NCI-H82 treated with DMSO at 0.1 percent for 48 hours (cell line): Measurements from ENCODE around the gene ACSL3.
"Not testable (repeated sequence)": the region's sequence is repeated elsewhere in the genome, so short reads cannot be mapped to it uniquely, and the experiment has no call there.

ENCODE experiments used
- DNase-seq: peaks from one replicate; lab custom pipeline; 2025; ENCODE audit not compliant: unreplicated experiment; lab: John Stamatoyannopoulos, UW

Gene ACSL3

DNA sequence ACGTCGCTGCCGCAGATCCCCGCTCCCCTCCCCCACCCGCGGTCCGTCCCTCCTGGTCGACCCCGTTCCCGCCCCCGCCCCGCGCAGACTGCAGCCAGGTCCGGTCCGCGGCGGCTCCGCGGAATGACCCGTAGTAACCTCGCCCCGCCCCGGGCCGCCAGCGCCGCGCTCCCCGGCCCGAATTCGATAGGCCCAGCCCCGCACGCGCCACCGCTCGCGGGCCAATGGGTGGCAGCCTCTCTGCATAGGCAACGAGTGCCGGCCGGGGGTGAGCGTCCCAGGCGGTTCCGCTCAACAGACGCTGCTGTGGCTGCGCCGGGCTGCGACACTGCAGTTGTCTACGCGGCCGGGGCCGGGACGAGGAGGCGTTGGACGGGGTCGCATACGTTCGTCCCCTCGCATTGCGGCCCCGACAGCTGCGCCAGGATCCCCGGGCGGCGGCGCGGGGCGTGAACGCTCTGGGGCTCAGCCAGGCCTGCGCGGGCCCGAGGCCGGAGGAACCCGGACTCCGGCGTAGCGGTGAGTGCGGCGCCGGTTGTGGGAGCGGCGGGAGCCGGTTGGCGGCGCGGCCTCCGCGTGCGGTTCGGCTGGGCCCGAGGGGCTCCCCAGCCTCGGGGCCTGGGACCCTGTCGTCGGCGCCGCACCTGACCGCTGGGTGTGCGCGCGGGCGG, at the start of gene ACSL3:
TSS of gene ACSL3 (plus strand) at position 297 of the 671 bp plus-strand sequence. CDS start 47,737 bp downstream, outside the sequence.
- DNase-seq = peak; percentile 80

DNA sequence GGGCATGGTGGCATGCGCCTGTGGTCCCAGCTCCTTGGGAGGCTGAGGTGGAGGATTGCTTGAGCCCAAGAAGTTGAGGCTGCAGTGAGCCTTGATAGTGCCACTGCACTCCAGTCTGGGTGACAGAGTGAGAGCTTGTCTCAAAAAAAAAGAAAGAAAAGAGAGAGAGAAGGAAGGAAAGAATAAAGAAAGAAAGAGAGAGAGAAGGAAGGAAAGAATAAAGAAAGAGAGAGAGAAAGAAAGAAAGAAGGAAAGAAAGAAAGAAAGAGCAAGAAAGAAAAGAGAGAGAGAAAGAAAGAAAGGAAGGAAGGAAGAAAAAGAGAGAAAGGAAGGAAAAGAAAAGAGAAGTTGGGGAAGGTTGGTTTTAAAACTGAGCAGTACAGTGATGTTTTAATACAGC, 49.0 kb upstream of the ACSL3 start:
- DNase-seq = no peak

DNA sequence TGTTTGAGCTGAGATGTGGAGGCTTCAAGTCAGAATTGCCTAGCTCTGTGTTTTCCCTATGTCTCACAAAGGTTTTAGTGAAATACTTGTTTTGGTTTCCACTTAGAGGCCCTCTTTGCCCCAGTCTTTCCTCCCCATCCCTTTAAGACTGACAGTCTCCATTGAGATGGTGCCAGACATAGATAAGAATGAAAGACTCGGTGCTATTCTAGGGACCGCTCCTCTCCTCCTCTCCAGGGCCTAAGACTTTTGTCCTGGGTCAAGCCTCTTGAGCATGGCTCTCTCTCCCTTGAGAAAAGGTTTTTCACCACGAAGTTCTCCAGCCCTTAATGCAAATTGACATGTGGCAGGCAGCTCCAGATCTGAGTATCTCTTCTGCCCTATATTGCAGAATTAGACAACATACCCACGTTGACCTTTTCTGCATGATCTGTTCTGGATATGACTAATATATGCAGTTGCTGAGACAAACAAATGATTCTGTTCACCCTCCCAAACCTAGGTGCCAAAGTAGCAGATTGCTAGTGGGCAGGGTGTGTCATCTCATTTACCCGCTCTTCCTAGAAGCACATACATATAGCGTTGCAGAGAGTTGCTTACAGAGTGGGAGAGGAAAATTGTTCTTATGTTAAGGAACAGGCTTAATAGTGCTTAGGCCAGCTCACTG, 47.5 kb upstream of the ACSL3 start:
- DNase-seq = no peak

DNA sequence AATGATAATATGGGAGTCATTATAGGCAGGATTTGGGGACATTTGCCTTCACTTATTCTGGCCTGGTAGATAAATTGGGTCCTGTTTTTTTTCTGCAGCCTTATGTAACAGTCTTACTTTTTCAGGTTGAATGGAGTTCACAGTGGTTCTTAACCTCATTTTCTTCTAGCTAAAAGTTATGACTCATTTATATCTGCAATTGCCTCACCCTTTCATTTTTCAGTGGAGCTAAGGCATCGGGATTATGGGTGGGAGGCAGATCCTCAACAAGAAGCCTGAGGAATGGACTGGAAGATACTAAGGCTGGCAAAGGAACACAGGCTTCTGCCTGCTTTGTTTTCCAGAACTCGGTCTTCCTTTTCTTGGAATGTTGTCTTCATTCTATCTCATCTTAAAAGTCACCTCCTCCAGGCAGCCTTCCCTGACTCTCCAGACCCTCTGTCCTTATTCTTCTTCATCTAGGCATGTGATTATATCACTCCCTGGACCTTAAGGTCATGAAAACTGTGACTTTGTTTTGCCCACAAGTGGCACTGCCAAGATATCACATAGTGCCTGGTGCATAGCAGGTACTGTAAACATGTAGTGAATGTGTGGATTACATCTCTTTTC, 41.0 kb upstream of the ACSL3 start:
- DNase-seq = no peak

DNA sequence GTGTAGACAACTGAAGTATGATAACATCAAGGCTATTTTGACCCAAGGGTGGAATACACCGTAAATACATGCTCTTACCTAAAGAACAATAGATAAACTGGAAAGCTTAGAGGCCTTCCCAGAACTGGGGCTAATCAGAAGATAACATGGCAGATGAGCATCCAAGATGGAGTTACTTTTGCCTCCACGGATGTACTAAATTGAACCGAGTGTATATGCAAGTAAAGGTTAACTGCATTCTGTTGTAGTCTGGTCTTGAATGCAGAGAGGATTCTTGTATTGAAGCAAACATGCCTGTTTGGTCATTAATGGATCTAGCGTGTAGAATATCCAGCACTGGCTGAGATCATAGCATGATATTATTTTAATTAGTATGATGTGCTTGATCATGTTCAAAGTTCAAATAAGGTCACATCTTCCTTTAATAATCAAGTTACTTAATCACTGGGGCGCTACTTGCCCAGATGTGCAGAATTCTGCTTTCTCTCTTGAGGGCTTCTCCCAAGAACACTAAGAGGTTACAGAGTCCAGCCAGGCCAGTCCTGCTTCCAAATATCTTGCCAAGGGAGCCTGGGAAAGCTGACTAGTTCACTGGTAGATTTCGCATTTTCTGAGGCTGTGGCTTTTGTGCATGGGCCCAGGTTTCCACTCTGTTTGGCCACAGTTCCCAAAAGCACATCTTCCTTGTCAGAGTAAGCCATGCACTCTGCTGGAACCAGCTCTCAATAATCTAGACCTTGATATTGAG, 37.5 kb upstream of the ACSL3 start:
- DNase-seq = no peak

DNA sequence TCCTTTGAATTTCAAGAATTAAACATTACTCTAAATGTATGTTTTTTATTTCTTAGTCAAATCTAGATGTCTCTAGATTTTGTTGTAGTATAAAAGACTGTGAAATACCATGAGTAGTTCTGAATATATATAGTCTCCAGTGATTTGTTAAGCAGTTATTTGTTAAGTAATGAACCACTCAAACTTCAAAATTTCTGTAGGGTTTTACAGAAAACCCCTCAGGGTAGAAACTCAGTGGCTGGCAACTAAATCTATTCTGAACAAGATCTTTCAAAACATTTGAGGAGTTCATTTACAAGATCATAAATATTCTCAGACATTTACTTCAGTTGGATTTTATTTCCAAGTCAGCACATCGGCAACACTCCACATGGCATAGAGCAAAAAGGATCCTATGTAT, 35.8 kb upstream of the ACSL3 start:
- no peak for DNase-seq

DNA sequence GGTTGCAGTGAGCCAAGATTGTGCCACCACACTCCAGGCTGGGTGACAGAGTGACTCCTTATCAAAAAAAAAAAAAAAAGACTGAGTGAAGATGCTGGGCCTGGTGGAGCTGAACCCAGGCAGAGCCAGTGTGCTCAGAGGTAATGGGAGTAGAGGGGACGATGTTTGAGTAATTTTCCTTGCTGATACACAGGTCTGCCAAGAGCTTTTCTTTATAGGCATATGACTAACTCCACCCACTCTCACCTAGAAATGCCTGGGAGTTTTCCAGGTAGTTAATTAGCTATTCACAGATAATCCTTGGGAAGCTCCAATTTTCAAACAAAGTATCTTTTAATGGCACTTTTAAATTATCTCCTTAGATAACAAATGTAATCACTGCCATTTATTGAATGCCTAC, 33.4 kb upstream of the ACSL3 start:
- DNase-seq = no peak

DNA sequence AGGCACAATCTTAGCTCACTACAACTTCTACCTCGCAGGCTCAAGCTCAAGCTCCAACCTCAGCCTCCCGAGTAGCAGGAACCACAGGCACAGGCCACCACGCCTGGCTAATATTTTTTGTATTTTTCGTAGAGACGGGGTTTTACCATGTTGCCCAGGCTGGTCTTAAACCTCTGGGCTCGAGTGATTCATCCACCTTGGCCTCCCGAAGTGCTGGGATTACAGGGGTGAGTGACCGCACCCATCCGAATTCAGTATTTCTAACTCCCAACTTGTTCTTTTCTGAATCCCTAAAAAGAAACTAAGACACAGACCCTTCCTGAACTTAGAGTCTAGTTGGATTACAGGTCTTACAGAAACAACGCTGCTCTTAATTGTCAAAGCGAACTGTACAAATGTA, 32.3 kb upstream of the ACSL3 start:
- DNase-seq = no peak

DNA sequence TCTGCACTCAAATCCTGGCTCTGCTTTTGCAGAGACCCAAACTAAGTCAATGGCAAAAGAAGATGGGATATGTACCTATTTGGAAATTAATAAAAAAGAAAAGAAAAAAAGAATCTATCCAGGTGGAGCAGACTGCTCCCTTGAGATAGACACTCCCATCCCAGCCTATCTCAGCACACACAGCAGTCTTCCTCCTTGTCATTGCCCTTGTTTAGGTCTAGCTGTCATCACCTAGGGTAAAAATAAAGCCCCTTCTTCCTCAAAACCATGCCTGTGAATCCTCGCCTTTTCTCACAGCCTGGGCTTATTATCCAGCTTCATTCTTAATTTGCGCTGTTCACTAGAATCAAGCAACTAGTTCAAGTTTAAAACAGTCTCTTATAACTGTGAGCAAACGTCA, 30.7 kb upstream of the ACSL3 start:
- no peak for DNase-seq

DNA sequence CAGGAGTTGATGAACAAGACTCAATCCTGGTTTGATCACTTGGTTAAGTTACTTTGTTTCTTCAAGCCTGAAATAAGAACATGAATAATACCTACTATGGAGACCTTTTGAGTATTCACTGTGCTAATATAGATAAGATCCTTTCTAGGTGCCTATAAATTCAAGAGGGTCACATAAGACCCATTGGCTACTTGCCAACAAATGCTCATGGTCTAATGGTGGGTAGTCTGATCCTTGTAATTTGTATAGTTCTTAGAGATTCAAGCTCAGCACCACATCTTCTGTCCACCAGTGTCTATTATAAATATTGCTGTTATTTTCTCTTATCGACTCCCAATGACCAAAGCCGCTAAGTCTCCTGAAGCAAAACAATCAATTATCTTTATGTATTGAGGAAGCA, 27.4 kb upstream of the ACSL3 start:
- DNase-seq = no peak

DNA sequence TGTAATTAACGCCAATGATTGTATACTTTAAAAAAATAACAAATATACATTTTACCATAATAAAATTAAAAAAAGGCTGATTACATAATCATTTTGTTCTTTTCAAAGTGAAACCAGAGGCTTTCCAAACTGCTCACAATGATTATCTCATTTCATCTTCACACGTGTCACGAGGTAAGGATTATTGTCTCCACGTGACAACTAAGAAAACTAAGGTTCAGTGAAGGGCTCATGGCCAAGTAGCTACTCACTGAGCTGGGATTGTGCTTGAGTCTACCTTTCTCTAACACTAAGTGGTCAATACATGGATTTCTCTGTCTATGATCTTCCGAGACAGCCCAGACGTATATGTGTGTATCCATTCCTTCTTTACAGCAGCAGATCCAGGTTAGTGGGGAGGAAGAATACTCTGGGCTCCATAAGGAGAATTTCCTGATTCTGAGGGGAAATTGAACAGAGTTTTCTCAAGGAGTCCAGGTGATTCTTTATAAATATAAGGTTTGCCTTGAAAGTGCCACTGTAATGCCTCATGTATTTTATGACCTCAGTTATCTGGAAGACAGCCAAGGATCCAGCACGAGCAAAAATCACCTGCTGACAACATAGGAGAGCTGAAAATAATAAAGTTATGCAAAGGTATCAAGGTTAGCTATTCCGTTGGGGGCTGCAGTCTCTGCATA, 25.6 kb upstream of the ACSL3 start:
- DNase-seq = no peak

DNA sequence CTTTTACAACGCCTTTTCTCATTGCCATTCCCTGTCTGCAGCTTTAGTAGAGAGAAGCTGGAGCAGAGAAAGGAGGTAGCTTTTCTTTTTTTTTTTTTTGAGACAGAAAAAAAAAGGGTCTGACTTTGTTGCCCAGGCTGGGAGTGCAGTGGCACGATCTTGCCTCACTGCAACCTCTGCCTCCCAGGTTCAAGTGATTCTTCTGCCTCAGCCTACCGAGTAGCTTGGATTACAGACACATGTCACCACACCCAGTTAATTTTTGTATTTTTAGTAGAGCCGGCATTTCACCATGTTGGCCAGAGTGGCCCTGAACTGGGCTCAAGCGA, 25.0 kb upstream of the ACSL3 start:
- no peak for DNase-seq

DNA sequence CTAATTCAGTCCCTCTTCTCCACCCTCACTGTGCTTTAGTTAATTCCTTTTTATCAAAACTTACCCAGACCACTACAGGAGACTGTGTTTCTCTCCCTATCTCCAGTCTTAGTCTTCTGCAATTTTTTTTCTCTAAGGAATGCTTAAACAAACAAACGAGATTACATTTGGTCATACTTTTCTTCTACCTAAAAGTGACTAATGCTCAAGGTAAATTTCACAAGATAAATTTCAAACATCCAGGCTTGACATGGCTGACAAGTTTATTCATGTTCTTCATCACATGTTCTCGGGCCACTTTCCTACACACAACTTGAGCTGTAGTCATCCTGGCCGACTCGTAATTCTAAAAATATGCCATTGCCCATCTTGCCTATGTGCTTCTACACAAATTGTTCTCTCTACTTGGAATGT, 23.2 kb upstream of the ACSL3 start:
- DNase-seq = no peak

DNA sequence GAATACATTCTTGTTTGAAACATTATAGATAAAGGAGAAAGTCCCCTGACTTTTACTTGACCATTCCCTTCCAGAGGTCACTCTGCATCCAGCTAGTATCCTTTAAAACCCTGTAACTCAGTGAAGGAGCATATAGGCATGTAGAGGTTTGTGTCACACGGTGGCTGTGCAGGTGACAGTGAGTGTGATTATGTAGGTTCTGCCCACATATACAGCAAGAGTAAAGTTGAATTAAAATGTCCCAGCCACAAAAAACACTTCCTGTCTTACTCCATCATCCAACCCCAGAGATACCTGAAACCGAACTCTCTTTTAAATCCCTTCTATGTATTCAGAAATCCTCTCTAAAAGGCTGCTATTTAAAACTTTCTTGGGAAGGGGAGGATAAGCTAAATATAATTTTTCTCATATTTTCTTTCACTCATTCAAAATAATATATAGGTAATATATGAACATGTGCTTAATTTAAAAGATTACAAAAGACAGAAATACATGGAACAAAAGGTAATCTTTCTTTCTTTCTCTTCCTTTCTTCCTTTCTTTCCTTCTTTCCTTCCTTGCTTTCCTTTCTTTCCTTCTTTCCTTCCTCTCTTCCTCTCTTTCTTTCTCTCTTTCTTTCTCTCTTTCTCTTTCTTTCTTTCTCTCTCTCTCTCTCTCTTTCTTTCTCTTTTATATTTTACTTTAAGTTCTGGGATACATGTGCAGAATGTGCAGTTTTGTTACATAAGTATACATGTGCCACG, 20.6 kb upstream of the ACSL3 start:
- no peak for DNase-seq

DNA sequence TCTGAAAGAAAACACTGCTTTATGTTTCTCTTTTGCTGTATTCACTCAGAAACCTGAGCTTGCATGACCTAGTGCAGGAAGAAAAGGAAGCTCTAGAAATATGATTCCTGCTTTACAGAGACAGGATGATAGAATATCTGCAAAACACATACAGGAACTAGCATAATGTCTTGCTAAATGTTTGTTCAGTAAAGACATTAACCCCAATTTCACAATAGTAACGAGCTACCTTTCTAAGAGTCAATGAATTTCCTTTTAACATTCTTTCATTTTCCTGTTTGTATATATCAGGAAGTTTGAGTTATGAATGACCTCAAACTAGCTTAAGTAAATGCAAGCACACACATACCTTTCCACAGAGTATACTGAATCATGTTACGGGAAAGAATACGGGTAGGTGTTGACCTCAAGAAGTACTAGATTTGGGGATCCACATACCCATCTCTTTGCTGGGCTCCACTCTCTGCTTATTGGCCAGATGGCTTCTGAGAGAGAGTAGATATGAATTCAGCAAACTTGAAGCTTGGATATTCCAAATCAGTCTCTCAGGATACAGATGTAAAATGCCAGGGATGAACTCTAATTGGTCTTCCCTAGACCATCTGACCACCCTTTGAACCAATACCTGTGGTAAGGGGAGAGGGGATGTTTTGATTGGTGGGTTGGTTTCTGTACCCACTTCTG, 18.2 kb upstream of the ACSL3 start:
- no peak for DNase-seq

DNA sequence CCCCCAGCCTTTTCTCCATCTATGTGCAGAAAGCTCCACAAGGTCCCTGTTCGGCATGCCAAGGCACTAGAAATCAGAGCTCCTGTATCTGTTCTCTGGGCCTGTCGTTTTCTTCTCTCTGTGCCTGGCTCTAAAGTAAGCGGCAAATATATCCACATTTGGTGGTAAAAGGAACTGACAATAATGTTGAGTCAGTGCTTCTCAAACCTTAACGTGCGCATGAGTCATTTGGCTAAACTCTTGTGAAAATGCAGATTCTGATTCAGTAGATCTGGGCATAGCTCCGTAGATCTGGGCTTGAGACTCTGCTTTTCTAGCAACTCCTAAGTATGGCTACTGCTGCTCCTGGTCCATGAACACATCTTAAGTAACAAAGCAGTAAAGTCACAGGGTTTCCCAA, 16.5 kb upstream of the ACSL3 start:
- no peak for DNase-seq

DNA sequence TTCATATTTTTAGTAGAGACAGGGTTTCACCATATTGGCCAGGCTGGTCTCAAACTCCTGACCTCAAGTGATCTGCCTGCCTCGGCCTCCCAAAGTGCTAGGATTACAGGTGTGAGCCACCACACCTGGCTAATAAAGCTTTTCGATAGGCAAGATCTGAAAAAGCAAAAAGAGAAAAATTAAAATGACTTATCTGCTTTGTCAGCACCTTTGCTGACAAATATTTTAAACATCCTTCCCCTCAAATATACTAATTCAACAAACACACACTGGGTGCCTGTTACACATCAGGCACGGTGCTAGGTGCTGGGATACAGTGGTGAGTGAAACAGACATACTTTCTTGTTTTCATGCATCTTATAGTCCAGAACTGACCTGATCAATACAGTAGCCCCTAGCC, 15.5 kb upstream of the ACSL3 start:
- DNase-seq = not testable (repeated sequence)

DNA sequence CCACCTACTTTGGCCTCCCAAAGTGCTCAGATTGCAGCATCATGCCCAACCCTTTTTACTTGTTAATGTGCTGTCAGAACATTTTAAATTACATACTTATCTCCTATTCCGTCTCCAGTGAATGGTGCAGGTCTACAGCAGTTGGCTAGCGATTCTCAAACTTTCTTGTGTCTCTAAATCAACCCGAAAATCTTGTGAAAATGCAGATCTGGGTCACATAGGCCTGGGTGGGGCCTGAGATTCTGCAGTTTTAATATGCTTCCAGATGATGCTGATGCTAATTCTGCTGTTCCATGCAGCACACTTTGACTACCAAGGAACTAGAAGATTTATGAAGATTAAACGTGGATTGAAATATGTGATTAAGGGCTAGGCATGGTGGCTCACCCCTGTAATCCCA, 14.8 kb upstream of the ACSL3 start:
- DNase-seq = no peak

DNA sequence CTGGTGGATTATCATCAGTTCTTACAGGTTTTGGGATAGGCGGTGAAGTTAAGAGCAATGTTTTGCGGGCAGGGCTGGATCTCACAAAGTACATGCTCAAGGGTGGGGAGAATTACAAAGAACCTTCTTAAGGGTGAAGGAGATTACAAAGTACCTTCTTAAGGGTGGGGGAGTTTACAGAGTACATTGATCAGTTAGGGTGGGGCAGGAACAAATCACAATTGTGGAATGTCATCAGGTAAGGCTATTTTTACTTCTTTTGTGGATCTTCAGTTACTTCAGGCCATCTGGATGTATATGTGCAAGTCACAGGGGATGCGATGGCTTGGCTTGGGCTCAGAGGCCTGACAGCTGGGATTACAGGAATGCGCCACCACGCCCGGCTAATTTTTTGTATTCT, 12.8 kb upstream of the ACSL3 start:
- not testable (repeated sequence) for DNase-seq

DNA sequence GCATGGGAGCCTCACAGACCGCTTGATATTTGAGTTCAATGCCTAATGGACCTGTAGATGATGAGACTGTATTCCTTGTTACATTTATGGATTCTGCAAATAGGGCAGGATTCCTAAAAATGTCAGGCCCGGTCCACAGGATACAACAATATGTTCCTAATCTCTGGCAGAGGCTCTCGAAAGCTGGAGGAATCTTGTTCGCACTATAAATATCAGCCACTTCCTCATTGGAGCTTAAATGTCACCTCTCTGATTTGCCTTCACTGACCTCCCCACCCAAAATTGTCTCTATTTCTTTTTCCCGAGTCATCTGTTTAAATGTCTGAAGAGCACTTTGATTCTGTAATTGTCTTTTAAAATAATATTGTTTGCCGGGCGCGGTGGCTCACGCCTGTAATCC, 12.0 kb upstream of the ACSL3 start:
- no peak for DNase-seq
